GM12878 (cell line): ENCODE data around the gene ICE1. TPM values are rescaled to one million over a fixed set of nuclear protein-coding genes. Genes with fewer than 3 reads are reported as not detected.

Experiments
- ATAC-seq: fragments of 200-7000 bp; cut with Tn5 transposase; 3 replicates; pipeline ENCODE4 v1.9.1; 2020; ENCODE audit warnings: mild to moderate bottlenecking, moderate library complexity
- BruUV-seq: library from RNA; stranded (reverse); fragments of 400-500 nt; replicated peaks from 2 replicates; lab custom pipeline; 2021; lab: Mats Ljungman, UMichigan
- CTCF ChIA-PET: fragments of 300-600 bp; sonication (Branson Sonifier 250); formaldehyde crosslinking; extraction: SDS; loops from one replicate; lab custom pipeline; 2021; ENCODE audit warnings: inconsistent platforms; lab: Yijun Ruan, JAX
- POLR2A ChIA-PET: fragments of 350-600 bp; formaldehyde crosslinking; extraction: SDS; loops from one replicate; lab custom pipeline; 2021; ENCODE audit warnings: inconsistent platforms; lab: Charles Lee
- RAD21 ChIA-PET: fragments of 300-600 bp; sonication (Branson Sonifier 250); formaldehyde crosslinking; loops from one replicate; lab custom pipeline; 2023; ENCODE audit warnings: antibody characterized with exemption; ENCODE audit not compliant: unreplicated experiment; lab: Charles Lee
- SMC1A ChIA-PET: fragments of 300-600 bp; sonication (Branson Sonifier 250); formaldehyde crosslinking; loops from one replicate; lab custom pipeline; 2023; ENCODE audit not compliant: unreplicated experiment, uncharacterized antibody; lab: Charles Lee
- DNase-seq: peaks from one replicate; pipeline ENCODE4 v3.0.0-alpha.2; 2011; ENCODE audit warnings: low read depth, low spot score
- FAIRE-seq: peaks from 3 replicates; lab custom pipeline; 2011; peaks lifted over from hg19 to GRCh38; lab: Jason Lieb, UNC
- H2AFZ ChIP-seq: 2 replicates; pipeline ENCODE4 v1.6.0; 2011; ENCODE audit warnings: low read depth, low read length, control low read depth; ENCODE audit not compliant: control insufficient read depth
- H3K27ac ChIP-seq: 2 replicates; pipeline ENCODE4 v1.5.1; 2011; ENCODE audit warnings: control low read depth; ENCODE audit not compliant: control insufficient read depth, insufficient read depth
- H3K27me3 ChIP-seq, 2 experiments: replicated peaks in 1 of 2; 2 replicates each; pipeline versions ENCODE4 v1.6.0 to v1.6.1; 2011; ENCODE audit warnings: low read length in 1 of 2; ENCODE audit not compliant: control insufficient read depth in 2 of 2, insufficient read depth in 2 of 2
- H3K36me3 ChIP-seq, 2 experiments: 2 replicates each; pipeline ENCODE4 v1.5.1; 2011; ENCODE audit warnings: low read length in 1 of 2; ENCODE audit not compliant: control insufficient read depth in 2 of 2, insufficient read depth in 2 of 2
- H3K4me1 ChIP-seq: 2 replicates; pipeline ENCODE4 v1.6.1; 2011; ENCODE audit warnings: mild to moderate bottlenecking, low read length, moderate library complexity, mixed read lengths; ENCODE audit not compliant: control insufficient read depth, insufficient read depth
- H3K4me2 ChIP-seq: 2 replicates; pipeline ENCODE4 v1.6.0; 2011; ENCODE audit warnings: control low read depth; ENCODE audit not compliant: control insufficient read depth, insufficient read depth
- H3K4me3 ChIP-seq: fragments of 200-600 bp; sonication (generic); 2 replicates; pipeline ENCODE4 v1.5.1; 2016
- H3K79me2 ChIP-seq: 2 replicates; pipeline ENCODE4 v1.6.0; 2011; ENCODE audit warnings: low read length; ENCODE audit not compliant: control insufficient read depth, insufficient read depth
- H3K9ac ChIP-seq: 2 replicates; pipeline ENCODE4 v1.8.0; 2011; ENCODE audit warnings: low read length, control low read depth, mixed read lengths; ENCODE audit not compliant: control insufficient read depth, insufficient read depth
- H3K9me3 ChIP-seq: replicated peaks from 3 replicates; pipeline ENCODE4 v1.5.1; 2011; ENCODE audit warnings: mild to moderate bottlenecking, low read length; ENCODE audit not compliant: control insufficient read depth, insufficient read depth
- H4K20me1 ChIP-seq: 2 replicates; pipeline ENCODE4 v1.6.0; 2011; ENCODE audit not compliant: control insufficient read depth, insufficient read depth
- ASH2L ChIP-seq: fragments of 300-600, 200-600 bp; sonication (generic); IDR thresholded peaks from 2 replicates; pipeline ENCODE4 v1.6.1; 2017; ENCODE audit warnings: low read depth, mild to moderate bottlenecking, borderline replicate concordance
- BACH1 ChIP-seq: fragments of 450-650 bp; IDR thresholded peaks from 2 replicates; pipeline ENCODE4 v1.6.1; 2017; ENCODE audit warnings: mild to moderate bottlenecking, borderline replicate concordance
- NR2C2 ChIP-seq: IDR thresholded peaks from 2 replicates; pipeline ENCODE4 v1.6.1; 2011; ENCODE audit warnings: borderline replicate concordance, low read depth; ENCODE audit not compliant: control insufficient read depth, insufficient read length
- RB1 ChIP-seq: fragments of 450-650 bp; formaldehyde crosslinking; IDR thresholded peaks from 2 replicates; pipeline ENCODE4 v1.6.1; 2017; ENCODE audit warnings: mild to moderate bottlenecking, borderline replicate concordance
- USF2 ChIP-seq: IDR thresholded peaks from 2 replicates; pipeline ENCODE4 v1.6.1; 2011; ENCODE audit warnings: low read depth, low read length, improper control_type of control experiment, borderline replicate concordance
- YY1 ChIP-seq: IDR thresholded peaks from 2 replicates; pipeline ENCODE4 v1.6.1; 2011; ENCODE audit warnings: low read depth, mild to moderate bottlenecking, low read length
- WGBS: methylation state at CpG from one replicate; pipeline ENCODE4 v1.1.6; 2016; ENCODE audit warnings: low lambda C conversion rate; ENCODE audit not compliant: insufficient replicate concordance, insufficient coverage; ENCODE audit errors: missing lambda C conversion rate; 5-methylcytosine and 5-hydroxymethylcytosine counted together
- in situ Hi-C: fragments of 300-500 bp; cut with MboI; formaldehyde crosslinking; loops from 9 replicates; pipeline ENCODE4 v1.14.3; 2018; ENCODE audit warnings: mixed read lengths
- intact Hi-C: fragments of 100-400 bp; cut with micrococcal nuclease; formaldehyde crosslinking; loops from one replicate; pipeline ENCODE4 v1.14.2; 2022; ENCODE audit not compliant: unreplicated experiment
- polyA plus RNA-seq, 11 experiments: library from polyadenylated mRNA; depleted of rRNA in 4 of 11; unstranded in 6 of 11; stranded (reverse) in 5 of 11; fragments of >200 nt; fragmentation: Nextera tagmentation in 4 of 11; fragmentation: Illumina TruSeq in 1 of 11; extraction: Ambion mirVana in 4 of 11; extraction: Trizol in 1 of 11; gene quantifications; 1 replicate in 1 of 11; 2 replicates in 10 of 11; pipeline versions ENCODE4 v1.2.1 to v1.2.3, GENCODE V29; 2011 to 2016; ENCODE audit warnings: inconsistent platforms in 2 of 11, missing spikeins in 2 of 11, low read depth in 1 of 11
- total RNA-seq, 4 experiments: library from RNA; depleted of rRNA in 3 of 4; stranded (reverse); fragments of >200 nt in 3 of 4; fragmentation: Illumina TruSeq in 1 of 4; extraction: Trizol in 1 of 4; gene quantifications; 2 replicates each; pipeline versions ENCODE4 v1.2.1 to v1.2.3, GENCODE V29; 2013 to 2021

The ICE1 gene
- total and polyA plus RNA-seq, 10 of the 15 experiments (the other 5 are each of a cell fraction or from before 2014, with no cell fraction given) = 3.8 to 31.4 (median 18.9) TPM

- SMC1A ChIA-PET = no interaction called here
- CTCF ChIA-PET = interaction anchor here (0.6 kb wide), 1 partner anchor 375 kb away, joined by 4 read pairs; no protein-coding TSS in a partner anchor
- 99% methylated on average over 4 of the region's 4 CpGs for WGBS
- H3K4me1 ChIP-seq = no peaks in the 10 kb centered on the region
- no peak overlapping the region for H2AFZ ChIP-seq
- intact Hi-C loops (no loop called here), in situ Hi-C loops (no loop called here)
- no peak overlapping the region for H3K4me3 ChIP-seq
- ATAC-seq (no peak), DNase-seq (no peak), FAIRE-seq (no peak)
- no peak overlapping the region for H3K9ac ChIP-seq
- POLR2A ChIA-PET = no interaction called here
- H3K27ac ChIP-seq = no peak overlapping the region
- peaks cover 14 to 38% of the 10 kb centered on the region in 2 experiments for H3K36me3 ChIP-seq
- RAD21 ChIA-PET = no interaction called here
- no TSS peak for BruUV-seq
- H3K27me3 ChIP-seq = no peaks in the 10 kb centered on the region
- no peak for TF ChIP-seq RB1
- no peak for TF ChIP-seq BACH1
- TF ChIP-seq NR2C2 = no peak
- TF ChIP-seq YY1 = no peak
- no peak for TF ChIP-seq ASH2L
- no peak for TF ChIP-seq USF2
- no peak overlapping the region for H3K4me2 ChIP-seq
- H3K9me3 ChIP-seq = no peaks in the 10 kb centered on the region
- H4K20me1 ChIP-seq = no peaks in the 10 kb centered on the region
- H3K79me2 ChIP-seq = no peaks in the 10 kb centered on the region
These were observed 38.5 kb downstream of the ICE1 start for GRCh38 chr5:5461012-5461411.
